Activated CD4-positive, CD25-positive, alpha-beta regulatory T cell treated with anti-CD3 and anti-CD28 coated beads, Interleukin-2, amount 50 U/mL, for 16 hours (primary cell): ENCODE measurements around the gene HSH2D.
A peak's percentile ranks its signal among the peaks of the same experiment; 100 is the strongest.
"Not testable (repeated sequence)": the region's sequence is repeated elsewhere in the genome, so short reads cannot be mapped to it uniquely, and the experiment has no call there.

Experiments used
- DNase-seq: peaks from one replicate; pipeline ENCODE4 v3.0.0-alpha.2; 2020; ENCODE audit warnings: low read depth, low spot score

Gene HSH2D

GRCh38 chr19:16143399-16144215 lies at the start of gene HSH2D:
Gene HSH2D (plus strand): TSS chr19:16143685. CDS start chr19:16148751, 5,066 bp downstream.
- peak; percentile 57 for DNase-seq

- DNase-seq: no peak
These were observed 49.0 kb upstream of the HSH2D start for GRCh38 chr19:16094360-16095070.

GRCh38 chr19:16095071-16095571 lies 48.4 kb upstream of the HSH2D start:
- no peak for DNase-seq

- no peak for DNase-seq
These were observed 47.1 kb upstream of the HSH2D start for GRCh38 chr19:16096280-16096855.

- DNase-seq: no peak
These were observed 45.1 kb upstream of the HSH2D start for GRCh38 chr19:16098416-16098768.

GRCh38 chr19:16098821-16099220 lies 44.7 kb upstream of the HSH2D start:
- DNase-seq: no peak

GRCh38 chr19:16099314-16099965 lies 44.0 kb upstream of the HSH2D start:
- DNase-seq: not testable (repeated sequence)

GRCh38 chr19:16100524-16100923 lies 43.0 kb upstream of the HSH2D start:
- no peak for DNase-seq

GRCh38 chr19:16104722-16105121 lies 38.8 kb upstream of the HSH2D start:
- no peak for DNase-seq

GRCh38 chr19:16106121-16106520 lies 37.4 kb upstream of the HSH2D start:
- no peak for DNase-seq

- peak; percentile 98 for DNase-seq
These were observed 32.2 kb upstream of the HSH2D start, which contains the start of gene RAB8A for GRCh38 chr19:16111160-16111908. Gene RAB8A (plus strand): TSS chr19:16111889. CDS start chr19:16111902, 13 bp downstream.

- no peak for DNase-seq
These were observed 31.4 kb upstream of the HSH2D start for GRCh38 chr19:16111909-16112752.

GRCh38 chr19:16112778-16113177 lies 30.7 kb upstream of the HSH2D start:
- DNase-seq: no peak

- no peak for DNase-seq
These were observed 29.8 kb upstream of the HSH2D start for GRCh38 chr19:16113727-16114126.

- DNase-seq: no peak
These were observed 28.0 kb upstream of the HSH2D start for GRCh38 chr19:16115301-16116039.

- DNase-seq: no peak
These were observed 27.4 kb upstream of the HSH2D start for GRCh38 chr19:16116067-16116466.

- DNase-seq: no peak
These were observed 25.9 kb upstream of the HSH2D start for GRCh38 chr19:16117594-16118033.

- no peak for DNase-seq
These were observed 24.9 kb upstream of the HSH2D start for GRCh38 chr19:16118489-16119033.
